Hematopoietic multipotent progenitor cell treated with erythropoietin and hydrocortisone succinate and interleukin-3 and kit ligand, for 4 days (in vitro differentiated cells): ENCODE data around the gene SLC12A7.
"Not testable (repeated sequence)": the region's sequence is repeated elsewhere in the genome, so short reads cannot be mapped to it uniquely, and the experiment has no call there.

Experiments
- DNase-seq: peaks from one replicate; pipeline ENCODE4 v3.0.0-alpha.2; 2015

The SLC12A7 gene

DNA sequence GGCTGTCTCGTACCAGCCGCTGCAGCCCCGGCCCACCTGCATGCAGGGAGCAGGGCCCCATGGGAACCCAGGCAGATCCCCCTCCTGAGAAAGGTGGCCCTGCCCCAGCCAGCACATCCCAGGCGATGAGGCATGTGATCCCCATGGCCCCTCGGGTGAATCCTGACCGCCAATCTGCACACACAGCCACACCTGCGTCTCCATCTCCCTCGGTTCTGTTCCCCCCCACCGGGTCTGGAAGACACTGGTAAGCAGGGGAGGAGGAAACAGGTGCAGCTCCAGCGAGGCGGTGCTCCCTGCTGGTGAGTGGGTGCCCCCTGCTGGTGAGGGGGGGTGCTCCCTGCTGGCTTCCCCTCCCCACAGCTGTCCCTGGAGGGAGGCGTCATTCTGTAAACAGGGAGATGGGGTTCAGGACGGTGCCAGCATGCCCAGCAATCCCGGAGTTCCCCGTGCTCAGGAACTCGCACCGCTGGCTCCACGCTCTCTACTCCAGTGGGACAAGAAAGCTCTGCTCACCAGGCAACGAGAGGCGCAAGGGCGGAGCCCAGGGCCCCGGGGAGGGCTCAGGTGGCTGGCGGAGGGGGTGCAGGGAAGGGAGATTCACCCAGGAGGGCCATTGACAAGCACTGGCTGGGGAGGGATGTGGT, 28.4 kb upstream of the SLC12A7 start:
- DNase-seq: peak; percentile 86

DNA sequence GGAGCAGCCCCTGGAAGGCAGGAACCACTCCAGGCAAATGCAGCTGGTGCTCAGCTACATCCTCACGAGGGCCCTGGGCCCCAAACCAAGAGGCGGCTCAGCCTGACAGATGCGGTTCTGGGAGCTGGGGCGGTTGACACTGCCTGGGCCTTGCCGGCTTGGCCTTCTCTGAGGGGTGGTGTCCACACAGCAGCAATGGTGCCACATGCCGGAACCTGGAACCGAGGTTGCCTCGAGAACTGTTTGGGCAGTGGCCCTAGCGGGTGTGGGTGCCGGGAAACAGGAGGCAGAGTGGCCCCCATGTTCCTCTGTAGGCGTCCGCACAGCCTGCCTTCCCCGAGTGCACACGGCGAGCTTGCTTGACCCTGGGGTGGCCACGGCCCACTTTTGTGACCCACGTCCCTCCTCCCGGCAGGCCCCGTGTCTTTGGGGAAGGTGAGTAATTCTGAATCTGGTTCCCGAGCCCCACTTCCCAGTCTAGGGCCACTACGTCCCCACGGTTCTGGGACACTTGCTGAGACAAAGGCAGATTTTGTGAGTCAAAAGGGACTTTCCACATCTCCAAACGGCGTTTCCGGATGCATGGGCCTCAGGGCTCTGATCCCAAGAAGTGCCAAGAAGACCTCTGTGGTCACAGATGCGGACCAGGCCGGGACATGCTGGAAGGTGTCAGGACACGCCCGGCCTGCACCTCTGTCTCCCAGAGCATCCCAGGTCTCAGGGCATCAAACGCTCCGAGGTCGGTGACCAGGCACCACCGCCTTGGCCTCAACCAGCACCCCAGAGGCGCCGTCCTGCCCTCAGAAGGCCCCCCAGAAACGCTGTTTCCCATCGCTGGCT, 27.7 kb upstream of the SLC12A7 start:
- no peak for DNase-seq

- DNase-seq: no peak
Observed at GRCh38 chr5:1138445-1139245, 26.8 kb upstream of the SLC12A7 start.

DNA sequence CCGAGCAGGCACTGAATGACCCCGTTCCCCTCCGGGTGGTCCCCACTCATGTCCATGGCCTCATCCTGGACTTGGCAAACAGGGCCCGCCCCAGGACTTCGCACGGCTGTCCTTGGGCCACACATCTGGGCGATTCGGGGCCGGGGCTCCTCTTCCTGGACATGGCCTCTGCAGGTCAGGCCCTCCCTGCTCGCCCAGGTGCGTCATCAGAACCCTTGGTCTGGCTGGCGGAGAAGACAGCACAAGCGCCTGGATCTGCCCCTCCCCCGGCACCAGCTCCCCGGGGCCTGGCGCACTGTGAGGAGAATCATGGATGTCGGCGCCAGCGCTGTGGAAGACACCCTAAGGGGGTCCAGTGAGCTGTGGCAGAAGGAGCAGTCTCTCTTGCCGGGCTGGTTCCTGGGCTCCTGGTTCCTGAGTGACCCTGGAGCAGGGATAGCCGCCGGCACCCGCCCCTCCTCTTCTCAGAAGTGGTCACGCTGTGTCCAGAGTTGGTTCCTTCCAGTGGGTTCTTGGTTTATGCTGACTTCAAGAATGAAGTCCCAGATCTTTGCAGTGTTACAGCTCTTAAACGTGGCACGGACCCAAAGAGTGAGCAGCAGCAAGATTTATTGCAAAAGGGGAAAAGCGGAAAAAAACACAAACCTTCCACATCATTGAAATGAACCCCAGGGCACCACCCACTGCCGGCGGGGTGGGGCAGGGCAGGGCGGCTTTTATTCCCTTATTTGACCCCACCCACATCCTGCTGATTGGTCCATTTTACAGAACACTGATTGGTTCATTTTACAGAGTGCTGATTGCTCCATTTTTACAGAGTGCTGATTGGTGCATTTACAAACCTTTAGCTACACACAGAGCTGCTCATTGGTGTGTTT, 25.9 kb upstream of the SLC12A7 start:
- DNase-seq: peak; percentile 78

- DNase-seq: no peak
Observed at GRCh38 chr5:1136814-1137213, 25.0 kb upstream of the SLC12A7 start.

DNA sequence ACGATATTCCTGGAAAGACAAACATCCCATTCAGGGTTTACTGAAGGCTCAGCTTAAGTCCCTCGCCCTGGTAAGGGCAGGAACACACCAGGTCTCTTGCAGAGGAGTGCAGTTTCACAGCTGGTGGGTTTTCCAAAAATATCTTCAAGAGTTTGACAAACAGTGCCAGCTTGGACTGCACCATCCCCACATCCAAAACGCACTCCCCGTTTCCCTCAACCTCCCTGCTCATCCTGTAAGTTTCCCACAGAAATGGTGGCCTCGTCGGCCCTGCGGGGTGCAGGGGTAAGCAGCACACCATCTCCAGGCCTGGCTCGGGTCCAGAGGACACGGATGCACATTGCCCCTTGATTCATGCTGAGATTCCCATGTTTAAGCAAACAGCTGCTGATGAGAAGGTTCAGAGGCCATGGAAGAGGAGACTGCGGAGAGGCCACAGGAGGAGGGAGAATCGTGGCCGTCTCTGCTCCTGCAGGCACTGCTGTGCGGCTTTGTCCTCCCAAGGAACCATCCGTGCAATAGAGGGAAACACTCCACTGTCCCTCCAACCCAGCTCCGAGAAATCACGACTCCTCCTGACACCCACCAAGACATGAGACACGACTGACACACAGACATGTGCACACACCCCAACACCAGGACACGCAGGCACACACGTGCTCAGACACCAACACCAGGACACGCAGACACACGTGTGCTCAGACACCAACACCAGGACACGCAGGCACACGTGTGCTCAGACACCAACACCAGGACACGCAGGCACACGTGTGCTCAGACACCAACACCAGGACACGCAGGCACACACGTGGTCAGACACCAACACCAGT, 24.0 kb upstream of the SLC12A7 start:
- no peak for DNase-seq

- DNase-seq: peak; percentile 53
Observed at GRCh38 chr5:1134478-1134877, 22.6 kb upstream of the SLC12A7 start.

DNA sequence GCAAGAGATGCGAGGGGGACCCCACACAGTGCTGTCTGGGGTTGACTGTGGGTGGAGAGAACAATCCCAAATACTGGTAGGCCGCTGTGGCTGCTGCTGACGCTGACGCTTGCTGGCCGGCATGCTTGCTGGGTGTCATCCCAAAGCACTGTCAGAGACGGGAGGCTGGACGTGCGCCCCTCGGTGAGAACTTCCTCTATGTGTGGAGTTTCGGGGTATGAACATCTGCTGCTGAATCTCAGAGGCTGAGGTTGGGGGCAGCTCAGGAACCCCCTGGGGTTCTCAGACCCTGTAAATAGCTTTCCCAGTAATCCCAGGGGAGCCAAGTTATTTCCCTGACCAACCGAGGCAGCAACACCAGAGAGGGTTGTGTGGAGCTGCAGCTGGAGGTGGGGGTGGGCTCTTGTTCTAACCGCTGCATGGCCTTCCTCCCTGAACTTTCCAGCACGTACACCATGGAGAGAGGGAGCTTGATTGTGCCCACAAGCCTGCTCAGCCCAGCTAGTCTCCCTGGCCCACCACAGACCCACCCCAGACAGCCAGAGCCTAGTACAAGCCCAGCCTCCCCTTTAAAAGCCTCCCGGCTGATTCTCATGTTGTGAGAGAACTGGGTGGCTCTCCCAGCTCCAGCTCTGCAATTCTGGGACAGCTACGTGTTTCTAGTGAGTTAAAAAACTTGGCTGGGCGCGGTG, 21.8 kb upstream of the SLC12A7 start:
- DNase-seq: no peak

- no peak for DNase-seq
Observed at GRCh38 chr5:1133108-1133507, 21.2 kb upstream of the SLC12A7 start.

DNA sequence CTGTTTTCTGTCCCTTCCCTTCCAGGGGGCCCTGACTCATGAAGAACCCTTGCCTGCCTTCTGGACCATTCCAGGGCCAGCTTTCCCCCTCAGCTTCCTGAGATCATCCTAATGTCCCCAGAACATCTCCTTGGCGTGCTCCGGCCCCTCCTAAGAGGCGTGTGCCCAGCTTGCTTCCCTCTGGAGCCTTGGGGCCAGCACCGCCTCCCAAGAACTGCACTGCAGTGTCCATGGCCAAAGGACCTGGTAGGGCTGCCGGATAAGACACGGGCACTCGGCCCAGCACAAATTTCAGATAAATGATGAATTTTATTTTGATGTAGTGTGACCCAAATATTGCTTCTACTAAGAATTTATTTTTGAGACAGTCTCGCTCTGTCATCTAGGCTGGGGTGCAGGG, 20.7 kb upstream of the SLC12A7 start:
- no peak for DNase-seq

- no peak for DNase-seq
Observed at GRCh38 chr5:1131726-1132125, 19.9 kb upstream of the SLC12A7 start.

- no peak for DNase-seq
Observed at GRCh38 chr5:1131191-1131621, 19.3 kb upstream of the SLC12A7 start.

DNA sequence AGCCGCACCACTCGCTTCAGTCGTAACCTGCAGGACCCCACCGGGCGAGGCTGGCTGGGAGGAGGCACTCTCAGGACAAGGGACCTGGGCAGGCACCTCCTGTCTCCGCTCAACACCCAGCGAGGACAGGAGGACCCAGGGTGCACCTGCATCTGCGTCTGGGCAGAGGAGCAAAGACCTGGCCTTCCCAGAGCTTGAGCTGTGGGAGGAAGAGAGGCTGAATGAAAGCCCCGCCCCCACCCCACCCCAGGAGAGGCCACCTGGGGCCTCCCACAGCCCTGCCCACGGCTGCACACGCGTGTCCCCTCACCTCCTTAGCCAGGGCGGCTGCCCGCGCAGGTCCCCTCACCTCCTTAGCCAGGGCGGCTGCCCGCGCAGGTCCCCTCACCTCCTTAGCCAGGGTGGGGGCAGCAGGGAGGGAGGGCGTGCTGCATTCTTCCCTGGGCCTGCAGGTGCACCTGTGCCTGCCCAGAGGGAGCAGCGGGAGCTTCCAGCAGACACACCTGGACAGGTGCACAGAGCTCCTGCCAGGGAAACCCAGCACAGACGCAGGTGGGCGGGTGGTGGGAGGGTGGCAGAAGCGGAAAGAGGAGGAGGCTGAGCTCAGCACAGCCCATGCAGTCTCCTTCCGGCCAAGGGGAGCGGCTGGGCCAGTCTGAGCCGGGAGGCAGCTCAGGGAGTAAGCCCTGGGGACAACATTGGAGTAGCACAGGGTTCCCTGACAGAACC, 18.5 kb upstream of the SLC12A7 start:
- no peak for DNase-seq

DNA sequence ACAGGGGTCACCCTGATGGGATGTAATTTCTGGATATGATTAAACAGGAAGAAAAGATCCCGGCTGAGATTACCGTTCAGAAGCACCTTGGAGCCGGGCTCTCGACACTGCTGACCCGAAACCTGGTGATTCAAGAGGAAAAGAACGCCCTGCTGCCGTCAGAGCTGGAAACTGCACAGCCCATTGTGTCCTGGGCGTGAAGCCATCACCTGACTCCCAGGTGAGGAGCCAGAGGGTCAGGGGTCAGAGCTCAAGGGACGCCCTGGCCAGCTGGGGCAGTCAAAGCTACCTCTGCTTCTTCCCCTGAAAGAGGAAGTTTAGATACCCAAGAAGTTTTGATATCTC, 17.8 kb upstream of the SLC12A7 start:
- DNase-seq: no peak

DNA sequence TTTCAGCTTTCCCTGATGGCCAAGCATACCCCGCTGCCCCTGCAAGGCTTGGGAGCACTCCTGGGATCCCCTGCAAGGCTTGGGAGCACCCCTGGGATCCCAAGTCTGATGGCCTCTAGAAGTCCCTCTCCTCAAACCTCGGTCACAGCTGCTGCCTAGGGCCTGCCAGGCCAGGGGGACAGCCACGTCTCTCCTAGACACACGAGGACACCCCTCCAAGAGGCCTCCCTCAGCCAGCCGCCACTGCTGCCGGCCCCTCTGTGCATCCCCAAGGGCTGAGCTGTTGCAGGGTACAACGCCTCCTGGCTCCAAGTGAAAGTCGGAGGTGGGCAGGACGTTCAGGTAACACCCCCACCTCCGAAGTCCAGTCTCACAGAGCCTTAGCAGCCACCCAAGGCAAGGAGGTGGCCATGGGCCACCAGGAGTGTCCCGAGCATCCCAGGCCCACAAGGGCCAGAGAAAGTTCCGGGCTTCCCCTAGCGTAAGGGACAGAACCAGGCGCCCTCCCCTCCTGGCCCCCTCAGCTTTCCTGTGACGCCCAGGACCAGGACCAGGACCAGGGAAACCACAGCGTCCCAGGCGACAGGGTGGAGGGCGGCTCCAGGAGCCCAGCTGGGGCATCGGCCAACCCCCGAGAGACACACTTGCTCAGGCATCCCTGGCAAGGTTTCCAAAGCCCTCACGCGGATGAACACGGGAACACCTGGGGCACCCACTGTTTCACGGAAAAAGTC, 17.3 kb upstream of the SLC12A7 start:
- no peak for DNase-seq

DNA sequence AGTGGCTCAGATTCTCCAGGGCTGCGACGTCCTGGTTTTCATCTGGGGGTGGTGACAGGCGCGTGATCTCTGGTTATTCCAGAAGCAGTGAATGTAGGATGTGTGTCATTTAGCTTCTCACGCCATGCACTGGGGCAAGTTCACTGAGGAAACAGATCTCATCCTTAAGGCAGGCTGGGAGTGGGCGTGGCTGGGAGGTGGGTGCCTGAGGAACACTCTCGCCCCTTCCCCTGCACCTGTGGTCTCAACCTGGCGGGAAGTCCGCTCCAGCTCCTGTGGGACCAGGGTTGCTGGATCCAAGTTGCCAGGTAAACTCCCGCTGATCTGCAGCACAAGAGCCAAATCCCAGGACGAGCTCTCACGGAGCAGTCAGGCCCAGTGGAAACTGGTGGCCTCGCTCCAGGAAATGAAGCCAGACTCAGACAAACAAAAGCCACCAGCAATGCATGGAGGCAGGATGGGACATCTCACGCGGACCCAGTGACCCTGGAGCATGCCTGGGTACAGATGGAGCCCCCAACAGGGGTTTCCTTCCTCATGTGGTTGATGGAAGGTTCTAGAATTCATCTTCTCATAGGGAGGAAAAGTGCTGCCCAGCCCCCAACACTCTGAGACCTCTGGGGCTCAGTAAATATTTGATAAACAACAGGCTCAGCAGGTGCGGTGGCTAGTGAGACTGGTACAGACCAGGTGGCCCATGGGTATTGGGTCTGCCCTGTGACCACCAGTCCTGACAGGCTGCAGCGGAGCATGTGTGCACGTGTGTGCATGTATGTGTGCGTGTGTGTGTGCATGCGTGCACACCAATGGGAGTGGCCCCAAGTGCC, 16.3 kb upstream of the SLC12A7 start:
- DNase-seq: no peak

- DNase-seq: not testable (repeated sequence)
Observed at GRCh38 chr5:1125695-1126094, 13.8 kb upstream of the SLC12A7 start.

DNA sequence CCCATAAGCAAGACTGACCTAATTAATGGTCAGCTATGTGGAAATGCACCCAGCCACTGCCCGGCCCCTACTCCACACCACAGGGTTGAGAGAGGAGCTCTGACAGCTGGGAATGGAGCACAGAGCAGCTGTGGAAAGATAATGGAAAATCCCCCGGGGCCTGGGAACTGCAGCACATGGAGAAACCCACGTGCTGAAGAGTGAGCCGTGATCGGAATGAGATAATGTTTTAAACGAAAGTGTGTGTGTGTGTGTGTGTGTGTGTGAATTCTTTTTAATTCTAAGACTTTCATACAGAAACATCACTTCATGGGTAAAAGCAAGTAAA, 13.1 kb upstream of the SLC12A7 start:
- no peak for DNase-seq
